BE2C (cell line): Measurements from ENCODE around the gene CDKL4.
"Not testable (repeated sequence)": the region's sequence is repeated elsewhere in the genome, so short reads cannot be mapped to it uniquely, and the experiment has no call there.

ENCODE experiments used
- DNase-seq: peaks from one replicate; pipeline ENCODE4 v3.0.0-alpha.2; 2020
- H3K27me3 ChIP-seq: fragments of 250-450 bp; sonication (Bioruptor Pico); 2 replicates; pipeline ENCODE4 v1.5.1; 2020; ENCODE audit warnings: mild to moderate bottlenecking
- H3K36me3 ChIP-seq: fragments of 250-450 bp; sonication (Bioruptor Pico); 2 replicates; pipeline ENCODE4 v1.5.1; 2020; ENCODE audit warnings: mild to moderate bottlenecking
- H3K4me1 ChIP-seq: fragments of 250-450 bp; sonication (Bioruptor Pico); 2 replicates; pipeline ENCODE4 v1.5.1; 2020
- H3K4me3 ChIP-seq: 2 replicates; pipeline ENCODE4 v1.5.1; 2011; ENCODE audit warnings: low read depth, low read length
- H3K9me3 ChIP-seq: fragments of 250-450 bp; sonication (Bioruptor Pico); 2 replicates; pipeline ENCODE4 v1.5.1; 2020
- TF ChIP-seq, protein P1 (sequence below): IDR thresholded peaks from 2 replicates; pipeline ENCODE4 v1.5.1; 2012; ENCODE audit warnings: mild to moderate bottlenecking, low read depth, low read length

The CDKL4 gene

DNA sequence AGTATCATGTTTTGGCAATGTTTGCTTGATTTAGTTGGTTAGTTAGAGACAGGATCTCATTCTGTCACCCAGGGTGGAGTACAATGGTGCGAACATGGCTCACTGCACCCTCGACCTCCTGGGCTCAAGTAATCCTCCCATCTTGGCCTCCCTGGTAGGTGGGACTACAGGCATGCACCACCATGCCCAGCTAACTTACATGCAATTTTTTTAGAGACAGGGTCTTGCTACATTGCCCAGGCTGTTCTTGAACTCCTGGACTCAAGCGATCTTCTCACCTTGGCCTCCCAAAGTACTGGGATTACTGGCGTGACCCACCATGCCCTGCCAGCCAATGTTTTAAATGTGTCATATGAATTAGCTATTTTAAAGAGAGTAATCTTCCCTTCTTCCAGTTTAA is 16.3 kb upstream of the CDKL4 start:
- H3K36me3 ChIP-seq: peaks cover 19% of the 10 kb centered on the region
- no peaks in the 10 kb centered on the region for H3K4me1 ChIP-seq
- TF ChIP-seq, protein P1, sequence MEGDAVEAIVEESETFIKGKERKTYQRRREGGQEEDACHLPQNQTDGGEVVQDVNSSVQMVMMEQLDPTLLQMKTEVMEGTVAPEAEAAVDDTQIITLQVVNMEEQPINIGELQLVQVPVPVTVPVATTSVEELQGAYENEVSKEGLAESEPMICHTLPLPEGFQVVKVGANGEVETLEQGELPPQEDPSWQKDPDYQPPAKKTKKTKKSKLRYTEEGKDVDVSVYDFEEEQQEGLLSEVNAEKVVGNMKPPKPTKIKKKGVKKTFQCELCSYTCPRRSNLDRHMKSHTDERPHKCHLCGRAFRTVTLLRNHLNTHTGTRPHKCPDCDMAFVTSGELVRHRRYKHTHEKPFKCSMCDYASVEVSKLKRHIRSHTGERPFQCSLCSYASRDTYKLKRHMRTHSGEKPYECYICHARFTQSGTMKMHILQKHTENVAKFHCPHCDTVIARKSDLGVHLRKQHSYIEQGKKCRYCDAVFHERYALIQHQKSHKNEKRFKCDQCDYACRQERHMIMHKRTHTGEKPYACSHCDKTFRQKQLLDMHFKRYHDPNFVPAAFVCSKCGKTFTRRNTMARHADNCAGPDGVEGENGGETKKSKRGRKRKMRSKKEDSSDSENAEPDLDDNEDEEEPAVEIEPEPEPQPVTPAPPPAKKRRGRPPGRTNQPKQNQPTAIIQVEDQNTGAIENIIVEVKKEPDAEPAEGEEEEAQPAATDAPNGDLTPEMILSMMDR: no peak
- DNase-seq: no peak
- H3K4me3 ChIP-seq: no peak overlapping the region
- no peaks in the 10 kb centered on the region for H3K9me3 ChIP-seq
- no peaks in the 10 kb centered on the region for H3K27me3 ChIP-seq

DNA sequence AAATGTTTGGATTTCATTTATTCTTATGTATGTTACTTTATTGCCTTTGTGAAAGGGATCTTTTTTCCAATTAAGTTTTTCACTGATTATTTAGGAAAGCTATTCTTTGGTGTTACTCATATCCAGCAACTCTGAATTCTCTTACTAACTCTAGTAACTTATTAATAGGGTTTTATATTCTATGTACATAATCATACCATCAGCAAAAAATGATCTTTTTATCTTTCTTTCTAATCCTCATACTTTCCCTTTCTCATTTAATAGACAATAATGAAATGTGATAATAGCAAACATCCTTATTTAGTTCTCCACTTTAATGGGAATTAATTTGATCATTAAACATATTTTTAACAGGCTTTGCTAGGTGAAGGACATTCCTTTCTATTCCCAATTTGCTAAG is 12.3 kb upstream of the CDKL4 start:
- no peak for DNase-seq
- no peak overlapping the region for H3K4me3 ChIP-seq
- H3K36me3 ChIP-seq: peaks cover 31% of the 10 kb centered on the region
- TF ChIP-seq, protein P1: no peak
- H3K9me3 ChIP-seq: no peaks in the 10 kb centered on the region
- no peaks in the 10 kb centered on the region for H3K4me1 ChIP-seq
- H3K27me3 ChIP-seq: no peaks in the 10 kb centered on the region

DNA sequence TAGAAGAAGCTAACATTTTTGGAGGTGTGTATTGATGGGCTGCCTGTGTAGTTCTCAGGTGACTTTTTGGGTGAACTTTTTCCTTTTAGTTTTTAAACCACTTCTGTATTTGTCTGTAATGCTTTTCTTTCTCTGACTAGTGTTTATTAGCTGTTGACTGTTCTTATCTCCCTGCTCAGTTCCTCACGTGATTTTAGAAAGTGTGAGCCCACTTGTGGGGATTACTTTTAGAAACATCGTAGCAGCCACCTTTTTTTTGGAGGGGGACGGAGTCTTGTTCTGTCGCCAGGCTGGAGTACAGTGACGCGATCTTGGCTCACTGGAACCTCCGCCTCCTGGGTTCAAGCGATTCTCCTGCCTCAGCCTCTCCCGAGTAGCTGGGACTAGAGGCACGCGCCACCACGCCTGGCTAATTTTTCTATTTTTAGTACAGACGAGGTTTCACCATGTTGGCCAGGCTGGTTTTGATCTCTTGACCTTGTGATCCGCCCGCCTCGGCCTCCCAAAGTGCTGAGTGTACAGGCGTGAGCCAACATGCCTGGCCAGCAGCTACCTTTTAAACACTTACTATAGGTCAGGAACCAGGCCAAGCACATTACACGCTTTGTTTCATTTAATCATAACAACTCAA is 9.2 kb upstream of the CDKL4 start:
- H3K4me1 ChIP-seq: no peaks in the 10 kb centered on the region
- DNase-seq: no peak
- H3K27me3 ChIP-seq: no peaks in the 10 kb centered on the region
- H3K9me3 ChIP-seq: no peaks in the 10 kb centered on the region
- TF ChIP-seq, protein P1: no peak
- peaks cover 28% of the 10 kb centered on the region for H3K36me3 ChIP-seq
- H3K4me3 ChIP-seq: no peak overlapping the region

DNA sequence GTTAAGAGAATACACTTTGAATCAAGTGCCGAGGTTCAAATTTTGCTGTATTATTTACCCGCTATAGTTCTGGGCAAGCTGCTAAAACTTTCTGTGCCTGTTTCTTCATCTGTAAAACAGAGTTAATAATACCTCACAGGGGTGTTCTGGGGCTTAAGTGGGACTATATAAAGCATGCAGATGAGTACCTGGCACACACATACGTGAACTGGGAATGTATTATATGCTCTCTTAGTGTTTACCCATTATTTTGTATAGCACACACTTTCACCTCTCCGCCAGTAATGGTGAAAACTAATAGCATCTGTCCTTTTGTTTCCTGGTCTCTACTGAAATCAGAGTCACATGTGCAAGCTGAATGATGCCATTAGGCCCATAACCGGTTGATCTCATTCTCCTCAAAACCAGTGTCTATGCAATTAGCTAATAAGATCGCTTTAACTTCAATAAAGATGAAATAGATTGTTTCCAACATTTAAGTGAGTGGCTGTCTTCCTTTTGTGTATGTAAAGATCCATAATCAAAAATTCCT is 3.8 kb upstream of the CDKL4 start:
- TF ChIP-seq, protein P1: no peak
- no peaks in the 10 kb centered on the region for H3K9me3 ChIP-seq
- no peak overlapping the region for H3K4me3 ChIP-seq
- H3K36me3 ChIP-seq: peaks cover 10% of the 10 kb centered on the region
- H3K4me1 ChIP-seq: no peaks in the 10 kb centered on the region
- no peaks in the 10 kb centered on the region for H3K27me3 ChIP-seq
- no peak for DNase-seq

DNA sequence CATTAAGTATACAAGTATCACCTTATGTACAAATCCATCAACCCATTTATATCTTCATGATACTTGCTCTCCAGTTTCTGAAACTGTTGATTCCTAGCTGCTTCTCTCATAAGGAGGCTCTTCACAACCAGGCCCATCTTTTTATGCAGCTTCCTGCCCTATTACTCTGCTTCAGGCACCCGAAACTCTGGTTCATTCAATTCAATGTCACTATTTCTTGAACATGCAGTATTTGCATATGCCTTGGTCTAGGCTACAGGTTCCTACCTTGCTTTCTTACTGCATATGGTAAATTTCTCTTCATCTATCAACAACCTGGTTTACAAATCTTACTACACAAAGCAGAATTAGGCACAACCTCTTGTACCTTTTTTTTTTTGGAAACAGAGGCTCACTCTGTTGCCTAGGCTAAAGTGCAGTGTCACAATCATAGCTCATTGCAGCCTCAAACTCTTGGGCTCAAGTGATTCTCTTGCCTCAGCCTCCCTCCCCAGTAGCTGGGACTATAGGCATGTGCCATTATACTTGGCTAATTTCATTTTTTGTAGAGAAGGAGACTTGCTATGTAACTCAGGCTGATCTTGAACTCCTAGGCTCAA is 2.7 kb upstream of the CDKL4 start:
- Histone ChIP-seq H3K27me3 (no peaks in the 10 kb centered on the region), H3K9me3 (no peaks in the 10 kb centered on the region), H3K4me1 (no peaks in the 10 kb centered on the region), H3K4me3 (no peak overlapping the region), H3K36me3 (peaks cover 9% of the 10 kb centered on the region)
- DNase-seq: no peak
- TF ChIP-seq, protein P1: no peak

DNA sequence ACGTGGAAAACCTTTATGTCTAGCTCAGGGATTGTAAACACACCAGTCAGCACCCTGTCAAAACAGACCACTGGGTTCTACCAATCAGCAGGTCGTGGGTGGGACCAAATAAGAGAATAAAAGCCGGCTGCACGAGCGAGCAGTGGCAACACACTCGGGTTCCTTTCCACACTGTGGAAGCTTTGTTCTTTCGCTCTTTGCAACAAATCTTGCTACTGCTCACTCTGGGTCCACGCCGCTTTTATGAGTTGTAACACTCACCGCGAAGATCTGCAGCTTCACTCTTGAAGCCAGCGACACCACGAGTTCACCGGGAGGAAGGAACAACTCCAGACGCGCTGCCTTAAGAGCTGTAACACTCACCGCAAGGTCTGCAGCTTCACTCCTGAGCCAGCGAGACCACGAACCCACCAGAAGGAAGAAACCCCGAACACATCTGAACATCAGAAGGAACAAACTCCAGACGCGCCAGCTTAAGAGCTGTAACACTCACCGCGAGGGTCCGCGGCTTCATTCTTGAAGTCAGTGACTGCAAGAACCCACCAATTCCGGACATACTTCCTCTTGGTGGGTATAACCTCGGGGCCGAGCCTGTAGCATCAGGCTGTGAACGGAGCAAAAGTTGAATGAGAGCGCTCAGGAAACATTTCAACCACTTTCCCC is 1.3 kb upstream of the CDKL4 start:
- not testable (repeated sequence) for DNase-seq, H3K4me1 ChIP-seq, H3K27me3 ChIP-seq, H3K4me3 ChIP-seq, H3K9me3 ChIP-seq, H3K36me3 ChIP-seq

DNA sequence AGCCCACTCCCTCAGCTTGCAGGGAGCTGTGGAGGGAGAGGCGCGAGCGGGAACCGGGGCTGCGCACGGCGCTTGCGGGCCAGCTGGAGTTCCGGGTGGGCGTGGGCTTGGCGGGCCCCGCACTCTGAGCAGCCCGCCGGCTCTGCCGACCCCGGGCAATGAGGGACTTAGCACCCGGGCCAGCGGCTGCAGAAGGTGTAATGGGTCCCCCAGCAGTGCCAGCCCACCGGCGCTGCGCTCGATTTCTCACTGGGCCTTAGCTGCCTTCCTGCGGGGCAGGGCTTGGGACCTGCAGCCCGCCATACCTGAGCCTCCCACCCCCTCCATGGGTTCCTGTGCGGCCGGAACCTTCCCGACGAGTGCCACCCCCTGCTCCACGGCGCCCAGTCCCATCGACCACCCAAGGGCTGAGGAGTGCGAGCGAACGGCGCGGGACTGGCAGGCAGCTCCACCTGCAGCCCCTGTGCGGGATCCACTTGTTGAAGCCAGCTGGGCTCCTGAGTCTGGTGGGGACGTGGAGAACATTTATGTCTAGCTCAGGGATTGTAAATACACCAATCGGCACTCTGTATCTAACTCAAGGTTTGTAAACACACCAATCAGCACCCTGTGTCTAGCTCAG is 582 bp upstream of the CDKL4 start:
- not testable (repeated sequence) for H3K9me3 ChIP-seq, H3K27me3 ChIP-seq, H3K4me1 ChIP-seq, DNase-seq, H3K36me3 ChIP-seq, H3K4me3 ChIP-seq
